ENCODE results near the gene FYN.

- no peak for TF ChIP-seq SUZ12 (IDR thresholded peaks at IDR 0.05; ENCODE audit: low read depth, low read length)
- no peak for TF ChIP-seq HDAC2 (CRISPR knock-in tag; IDR thresholded peaks at IDR 0.05)
- no peak for TF ChIP-seq ZNF83 (CRISPR knock-in tag; IDR thresholded peaks at IDR 0.05; ENCODE audit: borderline replicate concordance)
- TF ChIP-seq FOXC1 (CRISPR knock-in tag; IDR thresholded peaks at IDR 0.05; ENCODE audit: borderline replicate concordance) = no peak
- no peak for TF ChIP-seq ZFP41 (CRISPR knock-in tag; IDR thresholded peaks at IDR 0.05; ENCODE audit: borderline replicate concordance)
- no peak for TF ChIP-seq EHMT2 (IDR thresholded peaks at IDR 0.05; ENCODE audit: borderline replicate concordance, low read depth, low read length)
- TF ChIP-seq ATF6 (CRISPR knock-in tag; conservative IDR thresholded peaks at IDR 0.05) = no peak
- TF ChIP-seq POLR2A (IDR thresholded peaks at IDR 0.05; ENCODE audit: insufficient read depth in 1 of 2, low read depth in 2 of 2, low read length in 2 of 2) = no peak
- no peak for TF ChIP-seq GABPA (IDR thresholded peaks at IDR 0.05; ENCODE audit: low read depth, low read length)
- TF ChIP-seq GABPA (CRISPR knock-in tag; IDR thresholded peaks at IDR 0.05; ENCODE audit: low read depth) = no peak
- TF ChIP-seq ZNF777 (CRISPR knock-in tag; IDR thresholded peaks at IDR 0.05) = no peak
- no peak for TF ChIP-seq CTCF (CRISPR knock-in tag; IDR thresholded peaks at IDR 0.05)
- TF ChIP-seq MED8 (CRISPR knock-in tag; IDR thresholded peaks at IDR 0.05; ENCODE audit: insufficient replicate concordance) = no peak
- no peak for TF ChIP-seq KLF9 (CRISPR knock-in tag; IDR thresholded peaks at IDR 0.05; ENCODE audit: low read depth)
These were observed 200.3 kb downstream of the FYN start for GRCh38 chr6:111672761-111673450.

Measured in HepG2 (cell line).